ENCODE measurements around the gene LDLRAD4.

LDLRAD4 gene

GRCh38 chr18:13430663-13431062 is 212.1 kb downstream of the LDLRAD4 start:
- no peak for DNase-seq (ENCODE audit: low read depth)

DNA sequence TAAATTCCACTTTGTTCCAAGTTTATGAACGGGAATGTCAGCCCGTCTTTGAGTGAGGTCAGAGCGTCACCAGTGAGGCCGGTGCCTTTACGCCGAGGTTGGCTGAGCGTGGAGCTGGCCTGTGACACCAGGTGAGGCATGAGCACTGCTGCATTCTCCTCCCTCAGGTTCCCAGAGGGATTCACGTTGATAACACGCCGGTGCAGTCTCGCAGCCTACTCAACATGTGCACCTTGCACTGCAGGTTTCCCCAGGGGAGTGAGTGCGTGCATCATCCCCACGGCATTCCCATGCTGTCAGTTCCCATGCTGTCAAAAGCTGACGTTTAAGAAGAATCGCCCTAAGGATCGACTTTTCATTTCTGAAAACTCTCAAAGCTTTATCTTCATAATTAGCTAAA is 213.3 kb downstream of the LDLRAD4 start:
- no peak for DNase-seq (ENCODE audit: low read depth)

- no peak for DNase-seq (ENCODE audit: low read depth)
Measured at GRCh38 chr18:13433125-13433524, 214.6 kb downstream of the LDLRAD4 start.

- no peak for DNase-seq (ENCODE audit: low read depth)
Measured at GRCh38 chr18:13433685-13434084, 215.1 kb downstream of the LDLRAD4 start.

DNA sequence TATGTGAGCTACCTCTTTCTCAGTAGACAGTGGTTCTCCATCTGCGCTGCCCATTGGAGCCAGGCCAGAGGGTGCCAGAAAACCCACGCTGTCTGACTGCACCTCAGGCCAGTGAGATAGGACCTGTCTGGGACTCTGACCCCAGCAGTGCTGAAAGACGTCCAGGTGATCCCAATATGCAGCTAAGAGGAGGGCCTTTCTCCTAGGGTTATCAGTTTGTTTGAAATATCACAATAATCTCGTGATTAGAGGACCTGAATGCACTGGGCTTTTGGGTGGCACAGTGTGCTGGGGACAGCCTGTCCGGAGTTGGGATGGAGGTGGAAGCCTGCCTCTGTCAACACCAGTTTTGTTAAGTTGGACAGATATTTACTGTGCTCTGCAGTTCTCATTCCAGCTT is 216.3 kb downstream of the LDLRAD4 start:
- DNase-seq (ENCODE audit: low read depth) = no peak

- DNase-seq (ENCODE audit: low read depth) = no peak
Measured at GRCh38 chr18:13435586-13436333, 217.2 kb downstream of the LDLRAD4 start.

- no peak for DNase-seq (ENCODE audit: low read depth)
Measured at GRCh38 chr18:13436576-13436975, 218.0 kb downstream of the LDLRAD4 start.

DNA sequence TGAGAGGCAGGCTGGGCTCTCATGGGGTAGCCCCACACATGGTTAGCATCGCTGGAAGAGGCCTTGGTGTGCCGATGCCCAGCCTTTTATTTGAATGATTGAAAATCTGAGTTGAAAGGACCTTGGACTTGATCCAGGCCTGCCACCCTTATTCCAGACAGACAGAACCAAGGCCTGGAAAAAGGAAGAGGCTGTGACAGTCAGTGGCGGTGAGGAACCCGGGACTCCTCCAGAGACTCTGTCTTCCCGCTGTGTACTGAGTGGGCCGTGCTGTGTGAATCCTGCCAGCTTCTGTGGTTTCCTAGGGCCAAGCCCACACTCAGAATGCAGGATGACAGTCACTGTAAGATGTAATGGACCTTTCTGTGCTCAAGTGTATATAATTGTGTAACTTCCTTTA is 218.5 kb downstream of the LDLRAD4 start:
- DNase-seq (ENCODE audit: low read depth) = no peak

- peak; percentile 43 for DNase-seq (ENCODE audit: low read depth)
Measured at GRCh38 chr18:13437796-13438506, 219.4 kb downstream of the LDLRAD4 start.

- no peak for DNase-seq (ENCODE audit: low read depth)
Measured at GRCh38 chr18:13438507-13439056, 220.0 kb downstream of the LDLRAD4 start.

- DNase-seq (ENCODE audit: low read depth) = no peak
Measured at GRCh38 chr18:13439461-13439860, 220.9 kb downstream of the LDLRAD4 start.

DNA sequence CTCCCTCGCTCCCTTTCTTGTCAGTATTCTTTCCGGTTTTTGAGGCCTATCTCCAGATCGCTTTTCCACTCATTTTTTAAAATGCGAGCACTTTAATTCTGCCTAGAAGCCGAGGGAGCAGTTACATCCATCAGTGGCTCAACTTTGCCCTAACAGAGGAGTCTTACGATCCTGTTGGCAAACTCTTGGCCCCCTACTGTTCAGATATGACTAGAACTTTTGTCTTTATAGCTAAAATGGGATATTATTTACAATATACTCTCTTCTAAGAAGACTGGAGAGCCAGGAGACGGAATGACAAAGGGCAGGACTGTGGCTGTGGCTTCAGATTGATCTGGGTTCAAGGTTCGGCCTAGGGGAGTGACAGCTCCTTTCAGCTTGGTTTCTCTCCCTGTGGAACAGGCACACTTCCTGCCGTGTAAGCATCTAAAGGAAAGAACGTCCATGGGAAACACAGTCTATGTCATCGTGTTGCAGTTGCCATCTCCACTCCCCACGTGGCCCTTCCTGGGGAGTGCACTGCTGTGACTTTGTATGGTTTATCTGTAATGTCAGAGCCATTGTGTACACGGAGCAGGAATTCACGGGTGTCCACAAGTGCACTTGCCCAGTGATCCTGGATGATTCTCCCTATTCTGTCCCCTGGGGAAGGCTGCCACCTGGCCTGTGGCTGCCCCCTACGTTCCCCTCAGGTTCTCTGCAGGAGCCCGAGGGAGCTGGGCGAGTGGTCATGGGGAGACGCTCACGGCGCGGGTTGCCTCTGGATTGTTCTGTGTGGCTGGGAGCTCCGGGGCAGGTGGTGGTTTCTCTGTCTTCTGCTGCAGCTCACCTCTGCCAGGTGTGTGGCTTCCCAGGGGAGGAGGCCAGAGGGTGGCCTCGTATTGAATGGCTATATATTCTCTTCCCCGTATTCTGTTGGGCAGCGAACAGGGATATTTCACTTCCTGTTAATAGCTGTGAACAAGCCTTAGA is 222.0 kb downstream of the LDLRAD4 start:
- no peak for DNase-seq (ENCODE audit: low read depth)

DNA sequence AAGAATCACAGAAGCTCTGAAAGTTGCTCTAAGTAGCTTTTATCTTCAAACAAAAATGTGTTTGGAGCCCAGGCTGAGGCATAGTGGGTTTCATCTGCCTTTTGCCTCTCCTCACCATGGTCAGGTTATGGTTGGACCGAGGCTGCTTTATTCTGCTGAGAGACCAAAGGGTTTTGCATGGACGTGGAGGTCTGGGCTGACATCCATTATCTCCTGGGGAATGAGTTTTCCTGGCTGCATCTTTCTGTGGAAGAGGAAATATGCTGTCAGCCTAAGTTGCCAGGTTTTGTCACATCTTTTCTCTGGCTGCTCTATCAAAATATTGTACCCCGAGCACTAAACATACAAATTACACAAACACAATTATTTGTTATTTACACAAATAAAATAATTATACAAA is 223.2 kb downstream of the LDLRAD4 start:
- no peak for DNase-seq (ENCODE audit: low read depth)

- no peak for DNase-seq (ENCODE audit: low read depth)
Measured at GRCh38 chr18:13442451-13442850, 223.9 kb downstream of the LDLRAD4 start.

- DNase-seq (ENCODE audit: low read depth) = no peak
Measured at GRCh38 chr18:13443552-13443951, 225.0 kb downstream of the LDLRAD4 start.

DNA sequence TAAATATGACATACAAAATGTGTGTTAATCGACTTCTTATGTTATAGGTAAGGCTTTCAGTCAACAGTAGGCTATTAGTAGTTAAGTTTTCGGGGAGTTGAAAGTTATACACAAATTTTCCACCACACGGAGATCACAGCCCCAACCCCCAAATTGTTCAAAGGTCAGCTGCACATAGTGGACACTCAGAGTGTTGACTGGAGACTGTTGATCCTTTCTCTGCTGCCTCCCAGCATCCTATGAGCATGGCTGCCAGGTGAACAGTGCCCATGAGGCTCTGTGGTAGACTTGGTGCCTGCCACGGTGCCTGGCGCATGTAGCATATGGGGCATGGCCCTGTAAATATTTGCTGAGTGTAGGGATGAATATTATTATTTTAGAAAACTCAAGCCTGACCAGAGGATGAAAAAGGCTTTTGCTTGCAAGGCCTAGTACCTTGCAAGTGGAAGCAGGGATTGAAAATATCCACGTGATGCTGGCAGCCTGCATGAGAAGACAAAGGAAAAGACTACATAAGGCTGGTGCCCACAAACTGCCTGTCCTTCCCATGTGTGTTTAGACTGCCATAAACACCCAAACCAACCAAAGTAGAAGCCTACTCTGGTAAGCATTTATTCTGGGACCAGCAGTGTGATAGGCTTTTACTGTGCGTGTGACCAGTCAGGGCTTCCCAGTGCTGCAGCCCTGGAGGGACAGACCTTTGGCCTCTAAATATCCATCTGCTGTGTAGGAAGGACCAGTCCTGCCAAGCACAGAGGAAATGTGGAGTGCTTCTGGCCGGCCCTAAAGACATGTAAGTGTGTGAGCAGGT is 226.1 kb downstream of the LDLRAD4 start:
- DNase-seq (ENCODE audit: low read depth) = no peak

DNA sequence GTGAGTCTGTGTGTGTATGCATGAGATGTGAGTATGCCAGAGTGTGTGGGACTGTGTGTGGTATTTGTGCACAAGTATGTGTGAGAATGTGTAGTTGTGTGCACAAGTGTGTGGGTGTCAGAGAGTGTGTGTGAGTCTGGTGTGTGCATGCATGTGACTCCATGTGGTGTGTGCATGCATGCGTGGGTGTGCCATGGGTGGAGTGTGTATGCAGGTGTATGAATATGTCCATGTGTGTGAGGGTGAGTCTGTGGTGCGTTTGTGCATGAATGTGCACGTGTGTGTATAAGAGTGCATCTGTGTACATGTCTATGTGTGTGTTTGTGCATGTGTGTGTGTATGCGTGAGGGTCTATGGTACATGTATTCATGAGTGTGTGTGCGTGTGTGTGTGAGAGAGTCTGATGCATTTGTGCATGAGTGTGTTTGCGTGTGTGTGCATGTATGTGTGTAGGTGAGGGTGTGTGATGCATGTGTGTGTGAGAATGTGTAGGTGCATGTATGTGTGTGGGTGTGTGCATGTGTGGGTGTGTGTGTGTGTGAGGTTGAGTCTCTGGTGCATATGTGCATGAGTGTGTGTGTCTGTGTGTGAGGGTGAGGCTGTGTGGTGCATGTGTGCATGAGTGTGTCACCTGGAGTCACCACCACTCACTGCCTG is 226.8 kb downstream of the LDLRAD4 start:
- no peak for DNase-seq (ENCODE audit: low read depth)

DNA sequence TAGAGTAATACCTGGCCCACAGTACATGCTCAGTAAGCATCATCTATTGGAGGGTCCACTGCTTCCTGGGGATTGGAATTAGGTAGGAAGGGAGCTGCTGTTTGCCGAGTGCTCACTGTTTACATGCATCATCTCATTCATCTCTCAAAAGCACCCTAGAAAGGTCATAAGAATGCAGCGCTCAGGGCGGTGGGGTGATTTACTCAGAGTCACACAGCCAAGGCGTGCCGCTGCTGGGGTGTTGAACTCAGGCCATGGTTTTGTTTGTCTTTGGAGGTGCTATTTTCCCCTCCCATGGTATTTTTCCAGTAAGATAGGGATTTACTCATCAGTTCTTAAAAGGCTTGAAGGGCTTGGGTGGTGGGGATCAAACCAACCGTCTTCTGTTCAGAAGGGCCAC is 227.5 kb downstream of the LDLRAD4 start:
- DNase-seq (ENCODE audit: low read depth) = no peak

- peak; percentile 61 for DNase-seq (ENCODE audit: low read depth)
Measured at GRCh38 chr18:13446610-13447461, 228.3 kb downstream of the LDLRAD4 start.

Measured in activated T-cell treated with anti-CD3 and anti-CD28 coated beads for 48 hours (primary cell).